Measurements from ENCODE around the gene FREM1.

DNA sequence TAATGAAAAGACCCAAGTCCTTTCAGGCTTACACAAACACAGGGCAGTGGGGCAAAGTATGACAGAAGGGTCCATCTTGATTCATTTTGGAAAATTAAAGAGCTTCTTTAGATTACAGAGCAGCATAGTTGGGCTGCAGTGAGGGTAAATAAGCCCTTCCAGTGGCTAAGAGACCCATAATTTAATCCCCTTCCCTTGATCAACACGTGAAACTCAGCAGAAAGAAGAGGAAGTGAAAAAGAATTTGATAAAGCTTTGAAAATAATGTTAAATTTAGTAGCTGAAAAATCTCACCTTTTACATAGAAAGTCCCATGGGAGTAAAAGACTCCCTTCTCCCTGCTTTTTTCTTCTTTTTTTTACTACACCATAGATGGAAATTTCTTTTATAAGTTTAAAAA lies 87.6 kb downstream of the FREM1 start:
- TF ChIP-seq CTCF (IDR thresholded peaks at IDR 0.05) (no peak), POLR2A (IDR thresholded peaks at IDR 0.05) (no peak), EP300 (IDR thresholded peaks at IDR 0.05) (no peak)

All from tibial nerve (tissue), 4 donors.